Small intestine (tissue), 7 donors: ENCODE measurements around the gene NEUROG1. TPM values are rescaled to one million over a fixed set of nuclear protein-coding genes. Genes with fewer than 3 reads are reported as not detected.

Experiments
- DNase-seq, 2 donors: peaks; one replicate each; pipeline versions ENCODE4 v3.0.0 to v3.0.0-alpha.2; 2013
- FAIRE-seq: peaks from 2 replicates; lab custom pipeline; 2012; peaks lifted over from hg19 to GRCh38; lab: Jason Lieb, UNC
- H3K27ac ChIP-seq, 3 donors: one replicate each; pipeline ENCODE4 v1.5.1; 2013; ENCODE audit warnings: low read length in 2 of 3, mild to moderate bottlenecking in 2 of 3, control low read depth in 1 of 3, inconsistent platforms in 1 of 3, low read depth in 1 of 3, moderate library complexity in 1 of 3
- H3K27me3 ChIP-seq, 3 donors: one replicate each; pipeline ENCODE4 v1.6.1; 2013; ENCODE audit warnings: low read length in 3 of 3, inconsistent platforms in 1 of 3; ENCODE audit not compliant: control insufficient read depth in 3 of 3, insufficient read depth in 3 of 3
- H3K36me3 ChIP-seq, 3 donors: one replicate each; pipeline ENCODE4 v1.6.1; 2013; ENCODE audit warnings: low read length in 3 of 3, inconsistent platforms in 1 of 3, low read depth in 1 of 3, mild to moderate bottlenecking in 1 of 3, moderate library complexity in 1 of 3; ENCODE audit not compliant: control insufficient read depth in 3 of 3, insufficient read depth in 2 of 3
- H3K4me1 ChIP-seq, 3 donors: one replicate each; pipeline ENCODE4 v1.6.1; 2013; ENCODE audit warnings: low read length in 2 of 3, inconsistent platforms in 1 of 3, low read depth in 1 of 3, mild to moderate bottlenecking in 1 of 3, moderate library complexity in 1 of 3; ENCODE audit not compliant: control insufficient read depth in 3 of 3, insufficient read depth in 2 of 3
- H3K4me3 ChIP-seq, 3 donors: one replicate each; pipeline ENCODE4 v1.5.1; 2013; ENCODE audit warnings: low read length in 3 of 3, control low read depth in 1 of 3, inconsistent platforms in 1 of 3, low read depth in 1 of 3, mild to moderate bottlenecking in 1 of 3, moderate library complexity in 1 of 3
- H3K9me3 ChIP-seq, 2 donors: one replicate each; pipeline ENCODE4 v1.6.1; 2013; ENCODE audit warnings: low read depth in 1 of 2, low read length in 1 of 2; ENCODE audit not compliant: control insufficient read depth in 2 of 2, insufficient read depth in 1 of 2
- WGBS, 3 donors: extraction: QIAGEN DNeasy Blood & Tissue Kit; methylation state at CpG; one replicate each; pipeline ENCODE4 v1.1.7; 2013; 5-methylcytosine and 5-hydroxymethylcytosine counted together
- polyA plus RNA-seq, 4 donors: library from polyadenylated mRNA; stranded (reverse) in 3 of 4; unstranded in 1 of 4; fragments of 200-250 nt in 3 of 4; fragments of 120-200 nt in 1 of 4; gene quantifications; one replicate each; pipeline versions ENCODE4 v1.2.1 to v1.2.3, GENCODE V29; 2013
- donor health status: healthy with polysubstance abuse.
- donor health status: control.
- donor health status: control.
- donor health status: Bipolar disorder and iron deficiency.
- donor health status: healthy.

NEUROG1 gene
- polyA plus RNA-seq, 4 donors, result not detected

- Histone ChIP-seq H3K27me3 (peaks cover 0 to 5% (median 0%) of the 10 kb centered on the region in 3 donors), H3K9me3 (no peaks in the 10 kb centered on the region), H3K36me3 (peaks cover 0 to 3% (median 0%) of the 10 kb centered on the region in 3 donors), H3K4me3 (no peak overlapping the region), H3K4me1 (no peaks in the 10 kb centered on the region), H3K27ac (no peak overlapping the region)
- WGBS, 3 donors, result 55 to 86% (median 72%) methylated on average over 4 of the region's 4 CpGs
- FAIRE-seq (no peak), DNase-seq (no peak)
Observed at GRCh38 chr5:135567661-135568060, 31.9 kb upstream of the NEUROG1 start.

GRCh38 chr5:135566422-135567400 is 30.9 kb upstream of the NEUROG1 start:
- Histone ChIP-seq H3K36me3 (no peaks in the 10 kb centered on the region), H3K27me3 (peaks cover 0 to 3% (median 0%) of the 10 kb centered on the region in 3 donors), H3K9me3 (no peaks in the 10 kb centered on the region), H3K4me3 (no peak overlapping the region), H3K27ac (no peak overlapping the region), H3K4me1 (no peaks in the 10 kb centered on the region)
- WGBS, 3 donors, result 70 to 85% (median 78%) methylated on average over 16 of the region's 16 CpGs
- no peak for FAIRE-seq
- no peak for DNase-seq

GRCh38 chr5:135565725-135566421 is 30.1 kb upstream of the NEUROG1 start:
- 32 to 41% (median 35%) methylated on average over 16 of the region's 16 CpGs for WGBS, 3 donors
- FAIRE-seq, result no peak
- no peaks in the 10 kb centered on the region for H3K9me3 ChIP-seq

GRCh38 chr5:135565266-135565665 is 29.5 kb upstream of the NEUROG1 start:
- Histone ChIP-seq H3K4me3 (no peak overlapping the region), H3K4me1 (peaks cover 0 to 2% (median 0%) of the 10 kb centered on the region in 3 donors), H3K9me3 (no peaks in the 10 kb centered on the region), H3K27me3 (peaks cover 0 to 2% (median 0%) of the 10 kb centered on the region in 3 donors), H3K27ac (no peak overlapping the region), H3K36me3 (no peaks in the 10 kb centered on the region)
- 76 to 83% (median 78%) methylated on average over 6 of the region's 6 CpGs for WGBS, 3 donors
- FAIRE-seq (no peak), DNase-seq (no peak)

More at GRCh38 chr5:135565725-135566421, 30.1 kb upstream of the NEUROG1 start:
- peaks cover 0 to 2% (median 0%) of the 10 kb centered on the region in 3 donors for H3K27me3 ChIP-seq
- peak; percentile 69 to 77 for DNase-seq
- H3K4me3 ChIP-seq, result no peak overlapping the region
- no peak overlapping the region for H3K27ac ChIP-seq
- peaks cover 0 to 2% (median 0%) of the 10 kb centered on the region in 3 donors for H3K4me1 ChIP-seq
- H3K36me3 ChIP-seq, result no peaks in the 10 kb centered on the region

- DNase-seq, result no peak
- Histone ChIP-seq H3K27ac (no peak overlapping the region), H3K4me3 (no peak overlapping the region), H3K36me3 (no peaks in the 10 kb centered on the region), H3K9me3 (no peaks in the 10 kb centered on the region), H3K27me3 (peaks cover 0 to 4% (median 2%) of the 10 kb centered on the region in 3 donors), H3K4me1 (peaks cover 0 to 2% (median 0%) of the 10 kb centered on the region in 3 donors)
- FAIRE-seq, result no peak
- 79 to 90% (median 83%) methylated on average over 5 of the region's 5 CpGs for WGBS, 3 donors
Observed at GRCh38 chr5:135564331-135564730, 28.6 kb upstream of the NEUROG1 start.

- Histone ChIP-seq H3K9me3 (no peaks in the 10 kb centered on the region), H3K4me3 (no peak overlapping the region), H3K4me1 (peaks cover 0 to 2% (median 0%) of the 10 kb centered on the region in 3 donors), H3K27me3 (peaks cover 0 to 15% (median 2%) of the 10 kb centered on the region in 3 donors), H3K36me3 (no peaks in the 10 kb centered on the region), H3K27ac (no peak overlapping the region)
- 87 to 88% (median 88%) methylated on average over 6 of the region's 6 CpGs for WGBS, 3 donors
- DNase-seq (no peak), FAIRE-seq (no peak)
Observed at GRCh38 chr5:135561266-135561665, 25.5 kb upstream of the NEUROG1 start.

GRCh38 chr5:135560858-135561257 is 25.1 kb upstream of the NEUROG1 start:
- no peaks in the 10 kb centered on the region for H3K36me3 ChIP-seq
- peaks cover 0 to 17% (median 2%) of the 10 kb centered on the region in 3 donors for H3K27me3 ChIP-seq
- no peak overlapping the region for H3K27ac ChIP-seq
- peaks cover 0 to 2% (median 0%) of the 10 kb centered on the region in 3 donors for H3K4me1 ChIP-seq
- H3K4me3 ChIP-seq, result no peak overlapping the region
- WGBS, 3 donors, result 14 to 17% (median 15%) methylated on average over 14 of the region's 14 CpGs
- DNase-seq, result peak; percentile 83 to 89
- no peak for FAIRE-seq
- no peaks in the 10 kb centered on the region for H3K9me3 ChIP-seq

GRCh38 chr5:135559354-135559753 is 23.6 kb upstream of the NEUROG1 start:
- WGBS, 3 donors, result 46 to 64% (median 56%) methylated on average over 6 of the region's 6 CpGs
- FAIRE-seq, result no peak

More at GRCh38 chr5:135559354-135559753, 23.6 kb upstream of the NEUROG1 start:
- H3K27me3 ChIP-seq, result peaks cover 0 to 21% (median 2%) of the 10 kb centered on the region in 3 donors
- no peak for DNase-seq
- H3K36me3 ChIP-seq, result no peaks in the 10 kb centered on the region
- no peaks in the 10 kb centered on the region for H3K9me3 ChIP-seq
- no peak overlapping the region for H3K27ac ChIP-seq
- H3K4me1 ChIP-seq, result peaks cover 0 to 2% (median 0%) of the 10 kb centered on the region in 3 donors
- H3K4me3 ChIP-seq, result no peak overlapping the region
